Non-pigmented ciliary epithelial cell (primary cell): Measurements from ENCODE around the gene TBXA2R.

Experiments used
- DNase-seq: peaks from one replicate; pipeline ENCODE4 v3.0.0-alpha.2; 2010; ENCODE audit warnings: low read depth

The TBXA2R gene

DNA sequence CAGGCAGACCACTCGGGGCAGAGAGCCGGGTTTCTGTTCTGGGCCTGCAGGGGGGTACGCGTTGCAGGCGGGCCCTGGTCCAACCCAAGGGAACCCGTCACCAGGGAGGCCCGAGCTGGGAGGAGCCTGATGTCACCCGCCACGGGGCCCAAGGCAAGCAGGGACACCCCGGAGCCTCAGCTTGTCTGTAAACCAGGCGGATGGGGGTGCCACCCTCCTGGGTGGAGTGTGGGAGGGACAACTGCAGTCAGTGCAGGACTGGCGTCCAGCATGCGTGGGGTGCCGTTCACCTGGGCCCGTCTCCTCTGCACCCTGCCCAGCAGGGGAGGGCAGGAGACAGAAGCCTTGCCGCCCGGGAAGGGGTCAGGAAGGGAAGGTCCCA is 12.9 kb upstream of the TBXA2R start:
- DNase-seq = no peak

- no peak for DNase-seq
These were observed 12.3 kb upstream of the TBXA2R start for GRCh38 chr19:3618811-3619630.

GRCh38 chr19:3618144-3618810 is 11.6 kb upstream of the TBXA2R start:
- no peak for DNase-seq

- DNase-seq = no peak
These were observed 10.8 kb upstream of the TBXA2R start for GRCh38 chr19:3617463-3617862.

- DNase-seq = no peak
These were observed 9.0 kb upstream of the TBXA2R start for GRCh38 chr19:3615524-3616135.

DNA sequence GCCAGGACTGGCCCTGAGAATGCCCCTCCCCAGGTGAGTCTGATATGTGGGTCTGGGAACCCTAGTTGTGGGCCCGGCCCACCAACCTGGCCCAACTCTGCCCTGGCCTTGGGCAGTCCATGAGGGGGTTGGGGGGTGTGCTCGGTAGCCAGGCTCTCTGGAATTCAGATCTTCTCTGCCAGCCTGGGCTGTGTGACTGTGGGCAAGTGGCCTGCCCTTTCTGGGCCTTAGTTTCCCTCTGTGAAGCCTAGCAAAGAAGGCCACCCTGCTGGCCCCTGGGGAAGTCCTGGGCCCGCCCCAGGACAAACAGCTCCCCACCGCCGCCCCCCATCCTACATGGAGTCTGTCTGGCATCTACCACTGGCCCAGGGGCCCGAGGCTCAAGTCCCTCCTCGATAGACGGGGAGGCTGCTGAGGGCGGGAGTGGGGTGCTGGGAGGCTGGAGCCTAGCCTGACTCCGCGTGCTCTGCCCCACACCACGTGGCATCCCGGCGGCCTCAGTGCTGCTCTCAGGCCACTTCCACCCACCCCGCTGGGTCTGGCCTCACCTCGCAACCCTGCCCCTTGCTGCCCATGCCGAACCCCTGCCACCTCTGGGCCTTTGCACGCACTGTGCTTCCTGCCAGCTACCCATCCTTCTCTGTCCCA is 8.3 kb upstream of the TBXA2R start:
- no peak for DNase-seq

- DNase-seq = no peak
These were observed 7.4 kb upstream of the TBXA2R start for GRCh38 chr19:3613818-3614661.

DNA sequence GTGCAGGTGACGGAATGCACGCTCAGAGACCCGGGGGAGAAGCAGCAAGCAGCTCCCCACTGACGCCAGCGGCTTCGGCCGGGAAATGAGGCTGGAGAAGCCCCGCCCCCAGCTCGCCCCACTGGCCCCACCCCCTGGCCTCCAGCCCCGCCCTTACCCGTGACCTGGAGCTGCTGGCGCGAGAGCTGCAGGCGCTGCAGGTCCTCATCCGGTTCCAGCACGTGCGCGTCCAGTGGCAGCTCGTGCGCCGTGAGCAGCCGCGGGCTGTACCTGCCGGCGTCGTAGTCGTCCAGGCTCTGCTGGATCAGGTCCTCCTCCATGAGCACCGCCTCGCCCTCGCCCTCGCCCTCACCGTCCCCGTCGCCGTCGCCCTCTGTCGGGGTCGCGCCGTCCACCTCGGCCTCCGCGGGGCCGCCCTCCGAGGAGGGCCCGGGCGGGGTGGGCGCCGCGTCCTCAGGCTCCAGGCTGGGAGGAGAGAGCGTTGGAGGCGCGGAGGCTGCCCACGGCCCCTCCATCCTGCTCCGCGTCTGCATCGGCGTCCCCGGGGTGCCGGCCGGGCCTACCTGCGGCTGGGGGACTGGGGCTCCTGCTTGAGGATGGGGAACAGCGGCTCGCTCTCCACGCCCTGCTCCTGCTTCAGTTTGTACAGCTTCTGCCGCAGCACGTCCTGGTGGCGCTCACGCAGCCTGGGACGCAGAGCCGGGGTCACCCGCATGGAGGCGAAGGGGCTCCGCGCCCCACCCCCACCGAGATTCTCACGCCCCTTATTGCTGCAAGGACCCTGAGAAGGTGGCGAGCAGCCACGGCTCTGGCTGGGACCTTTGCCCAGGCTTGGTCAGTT is 6.4 kb upstream of the TBXA2R start:
- DNase-seq = no peak

DNA sequence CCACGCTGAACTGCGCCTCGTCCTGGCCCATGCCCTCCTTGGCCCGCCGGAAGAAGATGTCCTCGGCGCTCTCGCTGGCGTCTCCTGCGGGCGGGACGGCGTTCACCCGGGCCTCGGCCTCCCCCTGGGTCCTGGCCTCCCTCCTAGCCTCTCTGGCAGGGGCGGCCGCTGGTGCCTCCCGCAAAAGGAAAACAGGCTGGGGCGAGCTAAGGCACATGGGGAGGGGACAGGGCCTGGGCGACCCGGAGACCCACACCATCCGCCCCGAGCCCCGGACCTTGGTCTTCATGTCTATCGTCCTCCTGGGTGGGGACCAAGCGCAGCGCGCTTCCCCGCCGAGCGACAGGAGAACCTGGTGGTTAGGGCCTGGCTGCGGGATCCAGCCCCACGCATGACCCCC is 5.7 kb upstream of the TBXA2R start:
- no peak for DNase-seq

DNA sequence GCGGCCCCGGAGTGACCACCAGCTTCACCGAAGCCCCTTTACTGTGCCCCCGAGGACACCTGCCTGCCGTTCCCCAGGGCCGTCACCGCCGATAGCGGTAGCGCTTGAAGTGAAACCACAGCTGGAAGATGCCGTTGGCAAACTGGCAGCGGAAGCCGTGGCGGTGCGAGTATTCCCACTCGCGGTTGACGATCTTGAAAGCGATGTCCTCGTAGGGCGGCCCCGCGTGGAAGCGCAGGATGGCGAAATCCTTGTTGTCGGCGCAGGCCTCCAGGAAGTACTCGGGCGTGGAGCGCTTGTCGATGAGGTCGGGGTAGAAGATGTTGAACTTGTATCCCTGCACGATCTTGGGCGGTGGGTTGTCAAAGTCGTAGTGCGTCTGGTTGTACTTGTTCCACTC is 5.2 kb upstream of the TBXA2R start:
- no peak for DNase-seq

GRCh38 chr19:3610745-3611717 is 4.4 kb upstream of the TBXA2R start:
- DNase-seq = no peak

GRCh38 chr19:3609779-3610719 is 3.4 kb upstream of the TBXA2R start:
- no peak for DNase-seq

- DNase-seq = no peak
These were observed 2.2 kb upstream of the TBXA2R start for GRCh38 chr19:3608750-3609322.

DNA sequence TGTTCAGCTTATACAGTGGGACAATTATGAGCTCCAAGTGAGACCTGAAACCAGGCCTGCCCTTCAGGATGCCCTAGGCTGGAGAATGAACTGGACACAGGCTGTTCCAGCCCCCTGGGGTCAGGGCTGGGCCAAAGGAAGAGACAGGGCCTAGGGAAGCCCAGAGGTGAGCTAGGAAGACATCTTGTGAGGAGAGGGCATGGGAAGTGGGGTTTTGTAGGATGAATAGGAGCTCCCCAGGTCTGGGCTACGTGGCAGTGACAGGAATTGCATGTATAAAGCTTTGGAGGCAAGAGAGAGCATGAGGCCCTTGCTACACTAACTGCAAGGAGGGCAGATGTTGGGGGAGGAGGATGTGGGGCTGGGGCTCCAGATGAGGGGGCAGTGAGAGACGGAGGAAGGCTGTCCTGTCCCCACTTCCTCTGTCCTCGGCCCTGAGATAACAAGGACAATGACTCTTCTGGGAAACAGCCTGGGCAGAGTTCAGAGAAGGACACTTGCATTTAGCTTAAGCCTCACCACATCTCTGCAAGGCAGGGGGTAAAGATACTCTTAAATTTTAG is 1.5 kb upstream of the TBXA2R start:
- no peak for DNase-seq

DNA sequence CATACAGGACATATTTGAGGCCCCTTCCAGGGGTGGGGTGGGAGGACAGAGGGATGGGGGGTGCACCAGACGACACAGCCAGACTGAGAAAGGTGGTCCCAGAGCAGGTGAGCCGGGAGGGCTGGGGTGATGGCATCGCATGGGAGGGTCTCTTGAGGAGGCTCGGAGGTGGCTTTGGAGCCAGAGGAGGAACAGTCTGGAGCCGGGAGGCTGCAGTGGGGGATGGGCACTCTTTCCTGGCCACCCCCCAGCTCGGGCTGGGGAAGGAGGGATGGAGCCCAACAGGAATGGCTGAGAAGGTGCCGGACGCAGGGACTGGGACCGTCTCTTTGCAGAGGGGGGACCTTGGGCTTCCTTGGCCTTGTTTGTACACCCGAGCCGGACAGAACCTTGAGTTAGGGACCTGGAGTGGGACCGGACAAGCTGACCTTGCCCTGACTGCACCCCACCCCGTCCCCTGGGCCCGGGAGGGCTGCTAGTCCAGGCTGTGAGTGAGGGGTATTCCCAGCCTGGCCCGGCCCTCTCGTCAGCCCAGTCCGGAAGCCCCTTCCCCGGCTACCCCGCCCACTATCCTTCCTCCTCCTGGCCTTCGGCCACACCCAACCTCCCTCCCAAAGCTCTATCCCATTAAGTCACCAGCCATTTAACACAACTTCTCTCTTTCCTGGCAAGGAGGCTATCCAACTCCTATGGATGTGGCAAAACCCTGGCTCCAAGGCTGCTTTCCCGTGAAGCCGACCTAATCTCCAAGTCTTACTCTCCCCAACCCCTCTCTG is 816 bp upstream of the TBXA2R start:
- no peak for DNase-seq

GRCh38 chr19:3606174-3606689 is 443 bp downstream of the TBXA2R start:
- no peak for DNase-seq

DNA sequence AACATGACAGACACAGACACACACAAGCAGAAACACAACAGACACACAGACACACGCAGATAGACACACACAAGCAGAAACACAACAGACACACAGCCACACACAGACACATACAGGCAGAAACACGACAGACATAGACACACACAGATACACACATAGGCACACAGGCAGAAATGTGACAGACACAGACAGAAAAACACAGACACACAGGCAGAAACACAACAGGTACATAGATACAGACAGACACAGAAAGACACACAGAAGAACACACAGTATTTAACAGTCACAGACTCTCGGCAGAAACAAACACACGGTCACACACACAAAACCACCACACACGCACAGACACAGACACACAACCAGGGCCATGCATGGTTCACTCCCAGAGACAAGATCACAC is 905 bp downstream of the TBXA2R start:
- DNase-seq = no peak
